GM12878 (cell line): ENCODE measurements around the gene TPRG1. TPM values are rescaled to one million over a fixed set of nuclear protein-coding genes. Genes with fewer than 3 reads are reported as not detected.

Experiments
- IKZF2 ChIP-seq, 2 experiments: fragments of 450-650 bp; IDR thresholded peaks; 2 replicates each; pipeline ENCODE4 v1.6.1; 2017; ENCODE audit warnings: mild to moderate bottlenecking in 2 of 2, moderate library complexity in 2 of 2
- POLR2A ChIP-seq: IDR thresholded peaks from 2 replicates; pipeline ENCODE4 v1.6.1; 2011; ENCODE audit warnings: low read depth, mild to moderate bottlenecking, low read length
- RCOR1 ChIP-seq: conservative IDR thresholded peaks from 2 replicates; pipeline ENCODE4 v1.6.1; 2012; ENCODE audit warnings: low read depth, low read length, improper control_type of control experiment
- polyA plus RNA-seq, 11 experiments: library from polyadenylated mRNA; depleted of rRNA in 4 of 11; unstranded in 6 of 11; stranded (reverse) in 5 of 11; fragments of >200 nt; fragmentation: Nextera tagmentation in 4 of 11; fragmentation: Illumina TruSeq in 1 of 11; extraction: Ambion mirVana in 4 of 11; extraction: Trizol in 1 of 11; gene quantifications; 1 replicate in 1 of 11; 2 replicates in 10 of 11; pipeline versions ENCODE4 v1.2.1 to v1.2.3, GENCODE V29; 2011 to 2016; ENCODE audit warnings: inconsistent platforms in 2 of 11, missing spikeins in 2 of 11, low read depth in 1 of 11
- total RNA-seq, 4 experiments: library from RNA; depleted of rRNA in 3 of 4; stranded (reverse); fragments of >200 nt in 3 of 4; fragmentation: Illumina TruSeq in 1 of 4; extraction: Trizol in 1 of 4; gene quantifications; 2 replicates each; pipeline versions ENCODE4 v1.2.1 to v1.2.3, GENCODE V29; 2013 to 2021
- TF ChIP-seq, protein P1 (sequence below): fragments of 450-650 bp; IDR thresholded peaks from 2 replicates; pipeline ENCODE4 v1.6.1; 2016; ENCODE audit warnings: mild to moderate bottlenecking, moderate library complexity, borderline replicate concordance
- TF ChIP-seq, protein P2 (sequence below): IDR thresholded peaks from 2 replicates; pipeline ENCODE4 v1.6.1; 2011; ENCODE audit warnings: borderline replicate concordance, low read depth, mild to moderate bottlenecking, moderate library complexity, low read length; ENCODE audit not compliant: insufficient read depth, poor library complexity, severe bottlenecking
- TF ChIP-seq, protein P3 (sequence below): IDR thresholded peaks from 2 replicates; pipeline ENCODE4 v1.6.1; 2012; ENCODE audit warnings: mild to moderate bottlenecking, low read depth, low read length
- TF ChIP-seq, protein P4 (sequence below): fragments of 150-350 bp; IDR thresholded peaks from 2 replicates; pipeline ENCODE4 v1.6.1; 2014; ENCODE audit warnings: mild to moderate bottlenecking, low read depth, low read length

The TPRG1 gene
- total and polyA plus RNA-seq, 10 of the 15 experiments (the other 5 are each of a cell fraction or from before 2014, with no cell fraction given) = 0.26 to 30.7 (median 3.6) TPM

DNA sequence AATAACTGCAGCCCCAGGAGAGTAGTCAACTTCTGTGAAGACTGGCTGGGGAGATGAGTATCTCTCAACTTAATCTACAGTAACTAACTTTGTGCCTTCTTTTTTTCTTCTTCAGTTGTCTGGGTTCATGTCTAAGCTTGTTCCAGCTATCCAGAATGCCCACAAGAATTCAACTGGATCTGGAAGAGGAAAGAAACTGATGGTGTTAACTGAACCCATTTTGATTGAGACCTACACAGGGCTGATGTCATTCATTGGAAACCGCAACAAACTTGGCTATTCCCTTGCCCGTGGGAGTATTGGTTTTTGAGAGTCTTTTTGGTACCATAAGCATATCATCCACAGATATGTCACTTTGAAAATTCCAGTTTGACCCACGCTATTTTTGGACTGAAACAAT, 148.7 kb downstream of the TPRG1 start (continued):
- TF ChIP-seq, protein P1, sequence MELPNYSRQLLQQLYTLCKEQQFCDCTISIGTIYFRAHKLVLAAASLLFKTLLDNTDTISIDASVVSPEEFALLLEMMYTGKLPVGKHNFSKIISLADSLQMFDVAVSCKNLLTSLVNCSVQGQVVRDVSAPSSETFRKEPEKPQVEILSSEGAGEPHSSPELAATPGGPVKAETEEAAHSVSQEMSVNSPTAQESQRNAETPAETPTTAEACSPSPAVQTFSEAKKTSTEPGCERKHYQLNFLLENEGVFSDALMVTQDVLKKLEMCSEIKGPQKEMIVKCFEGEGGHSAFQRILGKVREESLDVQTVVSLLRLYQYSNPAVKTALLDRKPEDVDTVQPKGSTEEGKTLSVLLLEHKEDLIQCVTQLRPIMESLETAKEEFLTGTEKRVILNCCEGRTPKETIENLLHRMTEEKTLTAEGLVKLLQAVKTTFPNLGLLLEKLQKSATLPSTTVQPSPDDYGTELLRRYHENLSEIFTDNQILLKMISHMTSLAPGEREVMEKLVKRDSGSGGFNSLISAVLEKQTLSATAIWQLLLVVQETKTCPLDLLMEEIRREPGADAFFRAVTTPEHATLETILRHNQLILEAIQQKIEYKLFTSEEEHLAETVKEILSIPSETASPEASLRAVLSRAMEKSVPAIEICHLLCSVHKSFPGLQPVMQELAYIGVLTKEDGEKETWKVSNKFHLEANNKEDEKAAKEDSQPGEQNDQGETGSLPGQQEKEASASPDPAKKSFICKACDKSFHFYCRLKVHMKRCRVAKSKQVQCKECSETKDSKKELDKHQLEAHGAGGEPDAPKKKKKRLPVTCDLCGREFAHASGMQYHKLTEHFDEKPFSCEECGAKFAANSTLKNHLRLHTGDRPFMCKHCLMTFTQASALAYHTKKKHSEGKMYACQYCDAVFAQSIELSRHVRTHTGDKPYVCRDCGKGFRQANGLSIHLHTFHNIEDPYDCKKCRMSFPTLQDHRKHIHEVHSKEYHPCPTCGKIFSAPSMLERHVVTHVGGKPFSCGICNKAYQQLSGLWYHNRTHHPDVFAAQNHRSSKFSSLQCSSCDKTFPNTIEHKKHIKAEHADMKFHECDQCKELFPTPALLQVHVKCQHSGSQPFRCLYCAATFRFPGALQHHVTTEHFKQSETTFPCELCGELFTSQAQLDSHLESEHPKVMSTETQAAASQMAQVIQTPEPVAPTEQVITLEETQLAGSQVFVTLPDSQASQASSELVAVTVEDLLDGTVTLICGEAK = no peak
- TF ChIP-seq IKZF2 (IDR thresholded peaks at IDR 0.05) (no peak), RCOR1 (no peak), POLR2A (no peak)
- TF ChIP-seq, protein P2, sequence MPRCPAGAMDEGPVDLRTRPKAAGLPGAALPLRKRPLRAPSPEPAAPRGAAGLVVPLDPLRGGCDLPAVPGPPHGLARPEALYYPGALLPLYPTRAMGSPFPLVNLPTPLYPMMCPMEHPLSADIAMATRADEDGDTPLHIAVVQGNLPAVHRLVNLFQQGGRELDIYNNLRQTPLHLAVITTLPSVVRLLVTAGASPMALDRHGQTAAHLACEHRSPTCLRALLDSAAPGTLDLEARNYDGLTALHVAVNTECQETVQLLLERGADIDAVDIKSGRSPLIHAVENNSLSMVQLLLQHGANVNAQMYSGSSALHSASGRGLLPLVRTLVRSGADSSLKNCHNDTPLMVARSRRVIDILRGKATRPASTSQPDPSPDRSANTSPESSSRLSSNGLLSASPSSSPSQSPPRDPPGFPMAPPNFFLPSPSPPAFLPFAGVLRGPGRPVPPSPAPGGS = no peak
- TF ChIP-seq, protein P3, sequence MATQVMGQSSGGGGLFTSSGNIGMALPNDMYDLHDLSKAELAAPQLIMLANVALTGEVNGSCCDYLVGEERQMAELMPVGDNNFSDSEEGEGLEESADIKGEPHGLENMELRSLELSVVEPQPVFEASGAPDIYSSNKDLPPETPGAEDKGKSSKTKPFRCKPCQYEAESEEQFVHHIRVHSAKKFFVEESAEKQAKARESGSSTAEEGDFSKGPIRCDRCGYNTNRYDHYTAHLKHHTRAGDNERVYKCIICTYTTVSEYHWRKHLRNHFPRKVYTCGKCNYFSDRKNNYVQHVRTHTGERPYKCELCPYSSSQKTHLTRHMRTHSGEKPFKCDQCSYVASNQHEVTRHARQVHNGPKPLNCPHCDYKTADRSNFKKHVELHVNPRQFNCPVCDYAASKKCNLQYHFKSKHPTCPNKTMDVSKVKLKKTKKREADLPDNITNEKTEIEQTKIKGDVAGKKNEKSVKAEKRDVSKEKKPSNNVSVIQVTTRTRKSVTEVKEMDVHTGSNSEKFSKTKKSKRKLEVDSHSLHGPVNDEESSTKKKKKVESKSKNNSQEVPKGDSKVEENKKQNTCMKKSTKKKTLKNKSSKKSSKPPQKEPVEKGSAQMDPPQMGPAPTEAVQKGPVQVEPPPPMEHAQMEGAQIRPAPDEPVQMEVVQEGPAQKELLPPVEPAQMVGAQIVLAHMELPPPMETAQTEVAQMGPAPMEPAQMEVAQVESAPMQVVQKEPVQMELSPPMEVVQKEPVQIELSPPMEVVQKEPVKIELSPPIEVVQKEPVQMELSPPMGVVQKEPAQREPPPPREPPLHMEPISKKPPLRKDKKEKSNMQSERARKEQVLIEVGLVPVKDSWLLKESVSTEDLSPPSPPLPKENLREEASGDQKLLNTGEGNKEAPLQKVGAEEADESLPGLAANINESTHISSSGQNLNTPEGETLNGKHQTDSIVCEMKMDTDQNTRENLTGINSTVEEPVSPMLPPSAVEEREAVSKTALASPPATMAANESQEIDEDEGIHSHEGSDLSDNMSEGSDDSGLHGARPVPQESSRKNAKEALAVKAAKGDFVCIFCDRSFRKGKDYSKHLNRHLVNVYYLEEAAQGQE = no peak
- TF ChIP-seq, protein P4, sequence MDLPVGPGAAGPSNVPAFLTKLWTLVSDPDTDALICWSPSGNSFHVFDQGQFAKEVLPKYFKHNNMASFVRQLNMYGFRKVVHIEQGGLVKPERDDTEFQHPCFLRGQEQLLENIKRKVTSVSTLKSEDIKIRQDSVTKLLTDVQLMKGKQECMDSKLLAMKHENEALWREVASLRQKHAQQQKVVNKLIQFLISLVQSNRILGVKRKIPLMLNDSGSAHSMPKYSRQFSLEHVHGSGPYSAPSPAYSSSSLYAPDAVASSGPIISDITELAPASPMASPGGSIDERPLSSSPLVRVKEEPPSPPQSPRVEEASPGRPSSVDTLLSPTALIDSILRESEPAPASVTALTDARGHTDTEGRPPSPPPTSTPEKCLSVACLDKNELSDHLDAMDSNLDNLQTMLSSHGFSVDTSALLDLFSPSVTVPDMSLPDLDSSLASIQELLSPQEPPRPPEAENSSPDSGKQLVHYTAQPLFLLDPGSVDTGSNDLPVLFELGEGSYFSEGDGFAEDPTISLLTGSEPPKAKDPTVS = no peak
